Caco-2 (cell line): ENCODE data around the gene FAM47E. TPM values are rescaled to one million over a fixed set of nuclear protein-coding genes. Genes with fewer than 3 reads are reported as not detected.

ENCODE experiments used
- BruUV-seq: library from RNA; stranded (reverse); fragments of 400-500 nt; replicated peaks from 2 replicates; lab custom pipeline; 2021; lab: Mats Ljungman, UMichigan
- CTCF ChIA-PET: fragments of 300-600 bp; sonication (Branson Sonifier 250); formaldehyde crosslinking; loops from one replicate; lab custom pipeline; 2022; ENCODE audit warnings: antibody characterized with exemption; lab: Charles Lee
- POLR2A ChIA-PET: fragments of 300-600 bp; sonication (Branson Sonifier 250); formaldehyde crosslinking; loops from one replicate; lab custom pipeline; 2022; ENCODE audit warnings: antibody characterized with exemption; lab: Charles Lee
- DNase-seq, 2 experiments: peaks; one replicate each; pipeline versions ENCODE4 v3.0.0 to v3.0.0-alpha.2; 2020 to 2022
- H3K27me3 ChIP-seq: replicated peaks from 2 replicates; pipeline ENCODE4 v1.6.0; 2011; ENCODE audit warnings: low read length; ENCODE audit not compliant: control insufficient read depth, insufficient read depth
- H3K36me3 ChIP-seq: 2 replicates; pipeline ENCODE4 v1.5.1; 2011; ENCODE audit warnings: low read length; ENCODE audit not compliant: control insufficient read depth, insufficient read depth
- H3K4me1 ChIP-seq: fragments of 250-450 bp; sonication (Bioruptor Pico); 2 replicates; pipeline ENCODE4 v1.5.1; 2020; ENCODE audit warnings: mild to moderate bottlenecking
- H3K4me3 ChIP-seq: 2 replicates; pipeline ENCODE4 v1.5.1; 2011; ENCODE audit warnings: low read depth, mild to moderate bottlenecking, control low read depth, low read length
- H3K9me3 ChIP-seq: fragments of 250-450 bp; sonication (Bioruptor Pico); 2 replicates; pipeline ENCODE4 v1.5.1; 2020; ENCODE audit warnings: mild to moderate bottlenecking, moderate library complexity
- H3K27ac Mint-ChIP-seq: one replicate; pipeline ENCODE4 v1.8.0; 2022; ENCODE audit warnings: mixed read lengths; ENCODE audit not compliant: unreplicated experiment
- H3K27me3 Mint-ChIP-seq: one replicate; pipeline ENCODE4 v1.8.0; 2022; ENCODE audit warnings: mixed read lengths; ENCODE audit not compliant: insufficient read depth, unreplicated experiment
- H3K36me3 Mint-ChIP-seq: one replicate; pipeline ENCODE4 v1.8.0; 2022; ENCODE audit warnings: mild to moderate bottlenecking, mixed read lengths; ENCODE audit not compliant: insufficient read depth, unreplicated experiment
- H3K4me1 Mint-ChIP-seq: one replicate; pipeline ENCODE4 v1.8.0; 2022; ENCODE audit warnings: low read depth, mixed read lengths; ENCODE audit not compliant: unreplicated experiment
- H3K4me3 Mint-ChIP-seq: one replicate; pipeline ENCODE4 v1.8.0; 2022; ENCODE audit warnings: mild to moderate bottlenecking, moderate library complexity, mixed read lengths; ENCODE audit not compliant: unreplicated experiment
- H3K9me3 Mint-ChIP-seq: one replicate; pipeline ENCODE4 v1.8.0; 2022; ENCODE audit warnings: mixed read lengths; ENCODE audit not compliant: unreplicated experiment
- CTCF ChIP-seq, 2 experiments: fragments of 200-600 bp in 1 of 2; IDR thresholded peaks; 1 replicate in 1 of 2; 2 replicates in 1 of 2; pipeline versions ENCODE4 v1.5.1 to v1.8.0; 2011 to 2022; ENCODE audit warnings: antibody characterized with exemption in 1 of 2, control low read depth in 1 of 2, inconsistent platforms in 1 of 2, low read depth in 1 of 2, low read length in 1 of 2, mild to moderate bottlenecking in 1 of 2, moderate library complexity in 1 of 2; ENCODE audit not compliant: insufficient read depth in 1 of 2, severe bottlenecking in 1 of 2, unreplicated experiment in 1 of 2
- intact Hi-C: fragments of 100-400 bp; cut with micrococcal nuclease; formaldehyde crosslinking; loops from one replicate; pipeline ENCODE4 v1.10.0; 2022; ENCODE audit not compliant: unreplicated experiment
- total RNA-seq: library from RNA; stranded (reverse); gene quantifications from 2 replicates; pipeline ENCODE4 v1.2.3, GENCODE V29; 2022

The FAM47E gene
- total RNA-seq, 1 experiment from 2014 or later, result 6.6 TPM

GRCh38 chr4:76316131-76316530 is 64.6 kb downstream of the FAM47E start:
- DNase-seq, result no peak
- Mint-ChIP-seq H3K27me3 (no peaks in the 10 kb centered on the region), H3K36me3 (peaks cover 6% of the 10 kb centered on the region), H3K4me1 (no peaks in the 10 kb centered on the region), H3K4me3 (no peak overlapping the region), H3K27ac (no peak overlapping the region), H3K9me3 (peaks cover 26% of the 10 kb centered on the region)
- Histone ChIP-seq H3K9me3 (peaks cover 10% of the 10 kb centered on the region), H3K4me3 (no peak overlapping the region), H3K36me3 (no peaks in the 10 kb centered on the region), H3K27me3 (no peaks in the 10 kb centered on the region), H3K4me1 (no peaks in the 10 kb centered on the region)
- POLR2A ChIA-PET, result no interaction called here
- BruUV-seq, result no TSS peak
- CTCF ChIA-PET, result no interaction called here
- TF ChIP-seq CTCF (IDR thresholded peaks at IDR 0.05; ENCODE audit: insufficient read depth in 1 of 2, low read depth in 1 of 2, low read length in 1 of 2, severe bottlenecking in 1 of 2, unreplicated experiment in 1 of 2), result no peak
- intact Hi-C loops, result no loop called here

GRCh38 chr4:76322236-76322635 is 70.7 kb downstream of the FAM47E start:
- CTCF ChIA-PET, result no interaction called here
- no peaks in the 10 kb centered on the region for H3K36me3 ChIP-seq
- POLR2A ChIA-PET, result no interaction called here
- no peaks in the 10 kb centered on the region for H3K4me1 ChIP-seq
- Mint-ChIP-seq H3K27ac (no peak overlapping the region), H3K4me3 (no peak overlapping the region), H3K4me1 (no peaks in the 10 kb centered on the region), H3K36me3 (no peaks in the 10 kb centered on the region), H3K9me3 (peaks cover 26% of the 10 kb centered on the region), H3K27me3 (no peaks in the 10 kb centered on the region)
- H3K9me3 ChIP-seq, result peaks cover 9% of the 10 kb centered on the region
- no peaks in the 10 kb centered on the region for H3K27me3 ChIP-seq
- BruUV-seq, result no TSS peak
- intact Hi-C loops, result no loop called here
- no peak overlapping the region for H3K4me3 ChIP-seq
- TF ChIP-seq CTCF (IDR thresholded peaks at IDR 0.05; ENCODE audit: insufficient read depth in 1 of 2, low read depth in 1 of 2, low read length in 1 of 2, severe bottlenecking in 1 of 2, unreplicated experiment in 1 of 2), result no peak
- DNase-seq, result no peak

GRCh38 chr4:76325072-76325471 is 73.6 kb downstream of the FAM47E start:
- H3K27me3 ChIP-seq, result no peaks in the 10 kb centered on the region
- POLR2A ChIA-PET, result no interaction called here
- Mint-ChIP-seq H3K4me1 (no peaks in the 10 kb centered on the region), H3K4me3 (no peak overlapping the region), H3K9me3 (peaks cover 28% of the 10 kb centered on the region), H3K36me3 (no peaks in the 10 kb centered on the region), H3K27me3 (no peaks in the 10 kb centered on the region), H3K27ac (no peak overlapping the region)
- CTCF ChIA-PET, result no interaction called here
- no peak for DNase-seq
- H3K4me1 ChIP-seq, result no peaks in the 10 kb centered on the region
- intact Hi-C loops, result no loop called here
- H3K4me3 ChIP-seq, result no peak overlapping the region
- TF ChIP-seq CTCF (IDR thresholded peaks at IDR 0.05; ENCODE audit: insufficient read depth in 1 of 2, low read depth in 1 of 2, low read length in 1 of 2, severe bottlenecking in 1 of 2, unreplicated experiment in 1 of 2), result no peak
- peaks cover 9% of the 10 kb centered on the region; the same call in 1 of the 2 replicates for H3K9me3 ChIP-seq
- no peaks in the 10 kb centered on the region for H3K36me3 ChIP-seq
- no TSS peak for BruUV-seq
